ENCODE results near the gene VGLL1. TPM values are rescaled to one million over a fixed set of nuclear protein-coding genes. Genes with fewer than 3 reads are reported as not detected.

VGLL1 gene
- polyA plus RNA-seq, 1 experiment: not detected

DNA sequence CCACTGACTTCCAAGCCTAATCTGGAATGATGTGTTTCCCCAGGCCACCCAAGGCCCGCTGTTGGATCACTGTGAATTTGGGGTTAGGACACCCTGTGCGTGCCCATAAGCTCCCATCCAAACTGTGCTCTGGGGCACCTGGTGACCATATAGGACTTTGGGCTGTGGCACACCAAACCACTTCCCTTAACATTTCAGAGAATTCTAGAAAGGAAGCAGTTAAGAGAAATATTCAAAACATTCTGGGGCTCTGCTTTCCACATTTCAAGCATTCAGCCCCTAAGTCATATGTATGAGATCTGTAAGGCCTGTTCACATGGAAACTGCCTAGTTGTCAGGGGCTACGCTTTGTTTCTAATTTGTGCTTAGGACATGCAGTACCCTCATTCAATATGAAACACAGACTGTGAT is 14.4 kb downstream of the VGLL1 start:
- DNase-seq (ENCODE audit: low read depth): no peak
- ChIA-PET POLR2A (no interaction called here), CTCF (no interaction called here)
- Histone ChIP-seq H3K36me3 (ENCODE audit: control insufficient read depth, insufficient read depth, low read length) (no peaks in the 10 kb centered on the region), H3K27me3 (ENCODE audit: control insufficient read depth, insufficient read depth, low read length) (no peaks in the 10 kb centered on the region), H3K4me3 (ENCODE audit: low read depth, low read length) (no peak overlapping the region)
- TF ChIP-seq, protein P1, sequence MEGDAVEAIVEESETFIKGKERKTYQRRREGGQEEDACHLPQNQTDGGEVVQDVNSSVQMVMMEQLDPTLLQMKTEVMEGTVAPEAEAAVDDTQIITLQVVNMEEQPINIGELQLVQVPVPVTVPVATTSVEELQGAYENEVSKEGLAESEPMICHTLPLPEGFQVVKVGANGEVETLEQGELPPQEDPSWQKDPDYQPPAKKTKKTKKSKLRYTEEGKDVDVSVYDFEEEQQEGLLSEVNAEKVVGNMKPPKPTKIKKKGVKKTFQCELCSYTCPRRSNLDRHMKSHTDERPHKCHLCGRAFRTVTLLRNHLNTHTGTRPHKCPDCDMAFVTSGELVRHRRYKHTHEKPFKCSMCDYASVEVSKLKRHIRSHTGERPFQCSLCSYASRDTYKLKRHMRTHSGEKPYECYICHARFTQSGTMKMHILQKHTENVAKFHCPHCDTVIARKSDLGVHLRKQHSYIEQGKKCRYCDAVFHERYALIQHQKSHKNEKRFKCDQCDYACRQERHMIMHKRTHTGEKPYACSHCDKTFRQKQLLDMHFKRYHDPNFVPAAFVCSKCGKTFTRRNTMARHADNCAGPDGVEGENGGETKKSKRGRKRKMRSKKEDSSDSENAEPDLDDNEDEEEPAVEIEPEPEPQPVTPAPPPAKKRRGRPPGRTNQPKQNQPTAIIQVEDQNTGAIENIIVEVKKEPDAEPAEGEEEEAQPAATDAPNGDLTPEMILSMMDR (IDR thresholded peaks at IDR 0.05; ENCODE audit: insufficient read depth, low read depth, low read length): no peak

DNA sequence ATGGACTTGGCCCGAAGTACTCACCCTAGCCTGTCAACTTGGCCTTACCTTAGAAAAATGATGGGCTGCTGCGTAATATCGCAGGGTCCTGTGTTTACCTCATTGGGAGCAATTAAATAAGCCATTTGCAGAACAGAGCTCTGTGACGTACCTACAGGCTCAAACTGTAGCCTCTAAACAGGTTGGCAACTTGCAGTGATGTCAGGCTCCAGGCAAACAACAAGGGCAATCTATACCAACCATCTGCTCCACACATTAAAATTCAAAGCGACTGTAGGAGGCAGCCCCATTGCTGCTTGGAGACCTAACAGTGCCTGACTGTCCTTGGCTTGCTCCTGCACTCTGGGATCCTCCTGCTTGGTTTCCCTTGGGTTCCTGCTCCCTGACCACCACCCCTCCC is 17.2 kb downstream of the VGLL1 start:
- H3K36me3 ChIP-seq (ENCODE audit: control insufficient read depth, insufficient read depth, low read length): no peaks in the 10 kb centered on the region
- no peaks in the 10 kb centered on the region for H3K27me3 ChIP-seq (ENCODE audit: control insufficient read depth, insufficient read depth, low read length)
- ChIA-PET CTCF (no interaction called here), POLR2A (no interaction called here)
- TF ChIP-seq, protein P1 (IDR thresholded peaks at IDR 0.05; ENCODE audit: insufficient read depth, low read depth, low read length): no peak
- H3K4me3 ChIP-seq (ENCODE audit: low read depth, low read length): no peak overlapping the region
- no peak for DNase-seq (ENCODE audit: low read depth)

DNA sequence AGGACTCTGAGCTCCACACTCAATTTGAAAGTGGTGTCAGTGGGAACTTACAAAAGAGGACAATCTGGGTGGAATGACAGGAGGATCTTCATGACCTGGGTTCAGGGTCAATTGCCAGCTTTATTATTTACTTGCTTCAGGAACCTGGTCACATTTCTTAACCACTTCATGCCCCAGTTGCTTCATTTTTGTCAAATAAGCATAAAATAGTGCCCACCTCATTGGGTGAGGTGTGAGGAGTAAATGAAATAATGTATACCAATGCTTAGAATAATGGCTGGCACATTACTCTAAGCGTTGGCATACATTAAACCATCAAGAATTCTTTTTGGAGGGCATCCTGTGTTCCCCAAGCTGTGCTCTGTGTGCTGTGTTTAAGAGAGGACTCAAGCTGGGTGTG is 19.4 kb downstream of the VGLL1 start:
- Histone ChIP-seq H3K36me3 (ENCODE audit: control insufficient read depth, insufficient read depth, low read length) (no peaks in the 10 kb centered on the region), H3K27me3 (ENCODE audit: control insufficient read depth, insufficient read depth, low read length) (no peaks in the 10 kb centered on the region), H3K4me3 (ENCODE audit: low read depth, low read length) (no peak overlapping the region)
- TF ChIP-seq, protein P1 (IDR thresholded peaks at IDR 0.05; ENCODE audit: insufficient read depth, low read depth, low read length): no peak
- ChIA-PET CTCF (no interaction called here), POLR2A (no interaction called here)
- no peak for DNase-seq (ENCODE audit: low read depth)

DNA sequence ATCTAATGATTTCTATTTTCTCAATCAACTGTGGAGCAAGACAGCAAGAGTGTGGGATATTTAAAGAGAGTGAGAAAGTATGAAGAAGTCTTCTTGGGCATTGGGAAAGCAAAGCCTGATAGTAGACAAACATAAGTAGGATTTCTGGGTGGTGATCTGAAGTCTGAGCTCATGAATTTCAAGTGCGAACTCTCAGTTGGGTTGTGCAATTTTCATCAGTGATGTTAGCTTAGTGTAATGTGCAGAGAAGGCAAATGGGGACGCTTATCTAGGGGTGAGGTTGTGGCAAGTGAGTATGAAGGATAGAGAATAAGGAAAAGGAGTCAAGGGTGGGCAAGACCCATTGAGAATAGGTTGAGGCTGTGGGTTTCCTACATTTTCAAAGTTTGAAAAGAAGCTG is 23.7 kb downstream of the VGLL1 start:
- no peak overlapping the region for H3K4me3 ChIP-seq (ENCODE audit: low read depth, low read length)
- POLR2A ChIA-PET: no interaction called here
- CTCF ChIA-PET: no interaction called here
- DNase-seq (ENCODE audit: low read depth): no peak
- no peaks in the 10 kb centered on the region for H3K27me3 ChIP-seq (ENCODE audit: control insufficient read depth, insufficient read depth, low read length)
- TF ChIP-seq, protein P1 (IDR thresholded peaks at IDR 0.05; ENCODE audit: insufficient read depth, low read depth, low read length): no peak
- no peaks in the 10 kb centered on the region for H3K36me3 ChIP-seq (ENCODE audit: control insufficient read depth, insufficient read depth, low read length)

DNA sequence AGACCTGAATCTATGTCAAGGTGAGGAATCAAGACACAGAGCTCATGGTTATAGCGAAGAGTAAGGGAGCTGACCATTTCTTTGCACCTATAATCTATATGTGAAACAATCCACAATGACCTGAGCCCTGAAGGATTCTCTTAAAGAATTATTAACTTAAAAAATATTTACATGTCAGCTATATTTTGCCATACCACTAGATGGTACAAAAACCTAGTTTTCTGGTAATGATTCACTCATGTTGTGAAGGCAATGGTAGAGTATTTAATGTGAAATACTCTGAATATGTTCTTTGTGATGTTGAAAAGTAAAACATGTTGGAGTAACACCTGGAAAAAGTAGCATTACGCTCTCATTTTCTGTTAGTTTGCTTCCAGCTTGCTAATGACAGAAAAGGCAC is 40.0 kb downstream of the VGLL1 start:
- no peaks in the 10 kb centered on the region for H3K36me3 ChIP-seq (ENCODE audit: control insufficient read depth, insufficient read depth, low read length)
- ChIA-PET CTCF (no interaction called here), POLR2A (no interaction called here)
- no peaks in the 10 kb centered on the region for H3K27me3 ChIP-seq (ENCODE audit: control insufficient read depth, insufficient read depth, low read length)
- no peak for DNase-seq (ENCODE audit: low read depth)
- TF ChIP-seq, protein P1 (IDR thresholded peaks at IDR 0.05; ENCODE audit: insufficient read depth, low read depth, low read length): no peak
- H3K4me3 ChIP-seq (ENCODE audit: low read depth, low read length): no peak overlapping the region
